ENCODE measurements around the gene PPP2R5C.

- no peak for TF ChIP-seq CTCF (IDR thresholded peaks at IDR 0.05)
- TF ChIP-seq POLR2A (IDR thresholded peaks at IDR 0.05) = no peak
- no peak for TF ChIP-seq POLR2AphosphoS5 (IDR thresholded peaks at IDR 0.05)
Observed at GRCh38 chr14:101878211-101878821, 116.8 kb downstream of the PPP2R5C start.
